KOPT-K1 (cell line): ENCODE data around the gene PABPN1L.
"Not testable (repeated sequence)": the region's sequence is repeated elsewhere in the genome, so short reads cannot be mapped to it uniquely, and the experiment has no call there.

ENCODE experiments used
- H3K27ac ChIP-seq: fragments of 200-600 bp; sonication (generic); 2 replicates; pipeline ENCODE4 v1.5.1; 2016; ENCODE audit warnings: antibody characterized with exemption, mild to moderate bottlenecking, low read depth, low read length; ENCODE audit not compliant: poor library complexity, severe bottlenecking
- H3K36me3 ChIP-seq: fragments of 200-600 bp; sonication (generic); 2 replicates; pipeline ENCODE4 v1.5.1; 2017; ENCODE audit warnings: antibody characterized with exemption, mild to moderate bottlenecking, low read length, moderate library complexity; ENCODE audit not compliant: insufficient read depth
- H3K9me3 ChIP-seq: fragments of 200-600 bp; sonication (generic); 2 replicates; pipeline ENCODE4 v1.5.1; 2017; ENCODE audit warnings: antibody characterized with exemption, low read length, mild to moderate bottlenecking; ENCODE audit not compliant: insufficient read depth, poor library complexity, severe bottlenecking

Gene PABPN1L

GRCh38 chr16:88827727-88828126 is 38.7 kb downstream of the PABPN1L start:
- no peak overlapping the region for H3K27ac ChIP-seq
- H3K9me3 ChIP-seq: no peaks in the 10 kb centered on the region
- H3K36me3 ChIP-seq: no peaks in the 10 kb centered on the region

DNA sequence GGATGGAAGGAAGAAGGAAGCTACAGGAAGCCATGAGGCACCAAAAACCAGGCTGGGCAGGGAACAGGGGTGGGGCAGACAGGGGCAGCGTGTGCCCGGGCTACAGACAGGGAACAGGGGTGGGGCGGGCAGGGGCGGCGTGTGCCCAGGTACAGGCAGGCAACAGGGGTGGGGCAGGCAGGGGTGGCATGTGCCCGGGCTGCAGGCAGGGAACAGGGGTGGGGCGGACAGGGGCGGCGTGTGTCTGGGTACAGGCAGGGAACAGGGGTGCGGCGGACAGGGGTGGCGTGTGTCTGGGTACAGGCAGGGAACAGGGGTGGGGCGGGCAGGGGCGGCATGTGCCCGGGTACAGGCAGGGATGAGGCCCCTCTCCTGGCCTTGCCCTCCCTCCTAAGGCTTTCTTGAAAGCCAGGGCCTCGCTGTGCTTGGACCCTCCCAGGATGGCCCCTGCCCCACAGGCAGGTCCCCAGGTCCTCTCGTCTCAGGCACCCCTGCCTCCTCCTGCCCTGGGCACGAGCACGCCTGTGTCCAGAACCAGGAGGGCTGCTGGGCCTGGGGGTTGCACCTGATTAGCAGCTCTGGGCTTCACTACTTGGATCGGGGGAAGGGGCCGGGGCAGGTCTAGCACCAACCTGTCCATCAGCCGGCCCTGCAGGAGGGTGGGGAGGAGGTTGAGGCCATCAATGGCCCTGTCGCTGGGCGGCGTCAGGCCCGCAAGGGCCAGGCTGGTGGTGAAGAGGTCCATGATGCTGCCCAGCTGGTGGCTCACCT is 40.2 kb downstream of the PABPN1L start:
- Histone ChIP-seq H3K27ac (no peak overlapping the region), H3K9me3 (no peaks in the 10 kb centered on the region), H3K36me3 (no peaks in the 10 kb centered on the region)

- H3K9me3 ChIP-seq: no peaks in the 10 kb centered on the region
- no peaks in the 10 kb centered on the region for H3K36me3 ChIP-seq
- no peak overlapping the region for H3K27ac ChIP-seq
These were observed 41.3 kb downstream of the PABPN1L start for GRCh38 chr16:88825146-88825545.

DNA sequence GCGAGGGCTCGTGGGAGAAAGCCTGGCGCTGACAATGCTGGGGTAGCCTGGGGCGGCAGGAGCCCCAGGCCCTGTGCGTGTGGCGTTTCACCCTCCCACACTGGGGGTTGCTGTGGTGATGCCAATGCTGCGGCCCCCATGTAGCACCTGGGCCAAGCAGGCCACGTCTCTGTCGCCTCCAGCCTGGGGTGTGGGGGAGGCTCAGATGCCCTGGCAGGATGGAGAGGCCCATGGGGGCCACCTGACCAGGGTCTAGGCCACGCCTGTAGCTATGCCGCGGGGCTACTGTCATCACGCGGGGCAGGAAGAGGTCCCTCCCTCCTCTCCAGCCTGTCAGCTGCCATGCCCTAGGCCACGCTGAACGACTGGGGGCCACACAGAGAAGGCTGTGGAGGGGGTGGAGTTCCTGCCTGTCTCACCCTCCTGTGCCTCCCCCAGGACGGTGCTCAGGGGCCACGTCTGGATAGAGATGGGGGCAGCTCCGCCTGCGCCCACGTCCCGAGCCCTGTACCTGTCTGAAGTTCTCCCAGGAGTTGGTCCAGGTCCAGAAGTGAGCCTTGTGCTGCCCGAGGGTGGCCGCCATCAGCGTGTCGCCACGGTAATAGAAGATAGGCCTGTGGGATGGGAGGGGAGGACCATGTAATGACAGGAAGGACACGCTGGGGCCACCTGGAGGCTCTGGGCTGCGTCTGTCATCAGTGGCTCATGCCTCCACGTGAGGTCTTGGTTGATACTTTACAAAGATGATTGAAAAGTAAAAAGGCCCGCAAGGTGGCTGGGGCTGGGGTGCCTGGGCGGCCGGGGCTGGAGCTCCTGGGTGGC is 42.0 kb downstream of the PABPN1L start:
- Histone ChIP-seq H3K9me3 (no peaks in the 10 kb centered on the region), H3K27ac (no peak overlapping the region), H3K36me3 (no peaks in the 10 kb centered on the region)

GRCh38 chr16:88823646-88824045 is 42.8 kb downstream of the PABPN1L start:
- H3K36me3 ChIP-seq, H3K9me3 ChIP-seq: not testable (repeated sequence)

DNA sequence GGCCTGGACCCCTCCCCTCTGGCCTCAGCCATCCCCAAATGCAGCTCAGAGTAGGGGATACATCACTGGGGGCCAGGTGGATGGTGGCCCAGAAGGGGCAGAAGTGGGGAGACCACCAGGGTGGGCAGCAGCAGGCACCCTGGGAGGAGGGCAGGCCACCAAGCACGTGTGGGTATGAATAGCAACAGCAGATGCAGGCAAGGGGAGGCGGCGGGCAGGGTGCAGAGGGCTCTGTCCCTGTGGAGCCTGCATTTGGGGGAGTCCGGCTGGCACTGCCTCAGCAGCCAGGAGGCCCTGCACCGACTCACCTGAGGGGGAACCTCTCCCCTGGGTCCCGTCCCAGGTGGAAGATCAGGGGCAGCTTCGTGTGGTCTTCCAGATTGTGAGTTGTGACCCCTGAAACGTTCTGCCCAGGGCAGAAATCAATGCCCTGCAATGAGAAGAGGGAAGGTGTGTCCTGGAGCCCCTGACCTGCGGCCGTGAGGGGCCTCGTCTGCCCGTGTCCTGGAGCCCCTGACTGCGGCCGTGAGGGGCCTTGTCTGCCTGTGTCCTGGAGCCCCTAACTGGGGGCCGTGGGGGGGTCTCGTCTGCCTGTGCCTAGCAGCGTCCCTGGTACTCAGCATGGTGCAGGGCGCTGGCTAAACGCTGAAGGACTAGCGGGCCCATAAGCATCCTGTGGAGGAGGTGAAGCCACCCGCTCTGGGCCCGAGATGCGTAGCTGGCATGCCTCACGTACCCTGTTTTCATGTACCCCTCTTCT is 44.0 kb downstream of the PABPN1L start:
- H3K36me3 ChIP-seq: no peaks in the 10 kb centered on the region
- no peak overlapping the region for H3K27ac ChIP-seq

More at GRCh38 chr16:88823646-88824045, 42.8 kb downstream of the PABPN1L start:
- H3K27ac ChIP-seq: not testable (repeated sequence)

GRCh38 chr16:88821168-88821850 is 45.2 kb downstream of the PABPN1L start:
- Histone ChIP-seq H3K36me3 (no peaks in the 10 kb centered on the region), H3K27ac (no peak overlapping the region), H3K9me3 (no peaks in the 10 kb centered on the region)

More for the DNA sequence above, 44.0 kb downstream of the PABPN1L start:
- no peaks in the 10 kb centered on the region for H3K9me3 ChIP-seq

DNA sequence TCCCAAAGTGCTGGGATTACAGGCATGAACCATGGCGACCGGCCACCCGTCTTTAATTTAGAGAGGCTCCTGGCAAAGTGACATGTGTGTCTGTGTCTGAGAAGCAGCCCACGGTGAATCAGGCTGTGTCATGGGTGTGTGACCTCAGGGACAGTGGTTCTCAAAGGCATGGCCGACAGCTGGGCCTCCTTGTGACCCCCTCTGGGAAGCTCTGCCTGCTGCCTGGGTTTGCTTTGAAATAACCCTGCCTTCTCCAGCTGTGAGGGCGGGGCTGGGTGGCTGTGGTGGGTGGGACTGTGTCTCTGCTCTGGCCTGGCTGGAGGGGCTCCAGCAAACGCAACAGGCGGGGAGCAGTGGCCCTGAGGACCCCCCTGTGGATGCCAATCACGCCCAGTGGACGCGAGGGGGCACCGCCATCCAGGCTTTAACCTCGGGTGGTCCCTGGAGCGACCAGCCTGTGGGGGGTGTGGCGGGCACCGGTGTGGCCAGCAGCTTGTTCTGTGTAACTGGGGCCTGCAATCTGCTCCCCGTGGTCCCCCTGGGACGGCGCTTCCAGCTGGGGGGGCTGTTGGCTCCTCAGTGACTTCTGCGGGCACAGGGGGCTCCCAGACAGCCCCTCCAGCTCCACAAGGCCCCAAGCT is 46.0 kb downstream of the PABPN1L start:
- Histone ChIP-seq H3K27ac (no peak overlapping the region), H3K9me3 (no peaks in the 10 kb centered on the region), H3K36me3 (no peaks in the 10 kb centered on the region)

DNA sequence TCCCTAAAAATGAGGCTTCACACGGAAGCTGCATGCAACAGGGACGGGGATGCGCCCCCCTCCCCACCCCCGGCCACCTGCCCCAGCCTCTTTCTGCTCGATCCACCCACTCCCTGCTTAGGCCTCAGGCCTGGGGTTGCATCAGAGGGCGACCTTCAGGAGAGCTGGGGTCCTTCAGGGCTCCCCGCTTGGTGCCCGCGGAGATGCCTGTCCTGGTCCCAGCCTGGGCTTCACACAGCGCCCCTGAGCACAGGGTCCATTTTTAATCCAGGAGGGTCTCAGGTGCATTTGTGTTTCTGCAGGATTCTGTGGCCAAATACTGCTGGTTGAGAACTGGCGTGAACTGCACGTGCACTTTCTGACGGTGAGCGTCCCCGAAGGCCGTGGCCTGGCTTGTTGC is 47.3 kb downstream of the PABPN1L start:
- Histone ChIP-seq H3K9me3 (no peaks in the 10 kb centered on the region), H3K27ac (no peak overlapping the region), H3K36me3 (no peaks in the 10 kb centered on the region)

- Histone ChIP-seq H3K36me3 (no peaks in the 10 kb centered on the region), H3K9me3 (no peaks in the 10 kb centered on the region), H3K27ac (no peak overlapping the region)
These were observed 47.9 kb downstream of the PABPN1L start for GRCh38 chr16:88818575-88818874.

GRCh38 chr16:88817785-88818574 is 48.5 kb downstream of the PABPN1L start:
- H3K36me3 ChIP-seq: no peaks in the 10 kb centered on the region
- H3K27ac ChIP-seq: no peak overlapping the region
- no peaks in the 10 kb centered on the region for H3K9me3 ChIP-seq

DNA sequence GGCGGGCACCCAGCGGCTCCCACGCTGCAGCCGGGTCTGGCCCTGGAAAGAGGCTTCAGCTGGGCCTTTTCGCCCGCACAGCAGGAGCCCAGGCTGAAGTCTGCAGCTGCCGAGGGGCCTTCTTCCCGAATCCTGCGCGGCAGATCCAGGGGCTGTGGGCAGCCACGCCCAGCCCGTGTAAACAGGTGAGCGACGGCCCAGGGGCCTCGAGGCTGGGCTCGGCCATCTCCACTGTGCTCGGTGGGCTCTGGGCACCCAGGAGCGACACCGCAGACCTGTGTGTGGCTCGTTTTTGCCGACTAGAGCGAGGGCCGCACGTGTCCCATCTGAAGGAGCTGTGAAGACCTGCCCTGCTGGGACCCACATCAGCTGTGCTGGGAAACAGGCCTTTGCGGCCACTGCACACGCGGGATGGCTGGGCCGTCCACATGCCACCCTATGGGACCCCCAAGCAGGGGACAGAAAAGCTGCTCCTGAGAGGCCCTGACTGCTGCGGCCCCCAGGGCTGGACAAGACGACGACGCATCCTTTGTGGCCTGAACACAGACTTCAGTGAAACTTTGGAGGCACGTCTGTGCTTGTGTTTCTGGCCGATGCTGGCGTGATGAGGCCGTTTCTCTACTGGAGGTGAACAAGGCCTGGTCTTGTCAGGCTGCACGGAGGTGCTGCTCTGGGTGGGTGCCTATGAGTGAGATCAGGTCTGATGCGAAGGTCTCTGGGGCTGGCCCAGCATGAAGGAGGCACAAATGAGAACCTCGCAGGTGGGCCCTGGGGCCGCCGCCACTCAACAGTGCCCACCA is 49.5 kb downstream of the PABPN1L start:
- no peak overlapping the region for H3K27ac ChIP-seq
- H3K9me3 ChIP-seq: no peaks in the 10 kb centered on the region

DNA sequence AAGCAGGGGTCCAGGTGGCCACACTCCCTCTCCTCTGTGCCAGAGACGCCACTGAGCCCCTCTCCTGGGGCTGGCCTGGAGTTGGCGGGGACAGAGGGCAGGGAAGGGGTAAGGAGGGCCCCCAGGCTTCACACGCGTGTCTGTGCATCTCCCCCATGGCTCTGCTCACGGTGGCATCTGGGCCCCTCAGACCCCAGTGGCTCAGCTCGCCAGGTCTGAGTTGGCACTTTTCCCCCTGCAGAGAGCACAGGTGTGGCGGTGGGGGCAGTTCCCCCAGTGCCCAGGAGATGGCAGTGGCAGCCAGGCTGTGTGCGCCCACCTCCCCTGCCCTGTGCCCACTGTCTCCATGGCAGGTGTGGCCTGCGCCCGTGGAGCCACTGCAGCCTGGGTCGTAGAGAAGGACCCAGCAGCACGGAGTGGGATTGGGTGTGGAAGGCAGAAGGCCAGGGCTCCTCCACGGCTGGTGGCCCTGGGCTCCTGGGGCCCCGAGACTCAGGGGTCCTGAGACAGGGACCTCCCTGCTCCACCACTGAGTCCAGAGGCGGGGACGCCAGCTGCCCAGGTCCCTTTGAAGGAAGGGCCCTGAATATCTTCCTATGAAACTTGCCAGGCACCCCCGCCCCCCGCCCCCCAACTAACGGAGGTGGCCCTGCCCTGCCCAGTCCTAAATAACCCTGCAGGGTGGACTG is 50.4 kb downstream of the PABPN1L start:
- H3K27ac ChIP-seq: no peak overlapping the region
- H3K9me3 ChIP-seq: no peaks in the 10 kb centered on the region
- H3K36me3 ChIP-seq: no peaks in the 10 kb centered on the region

More for the DNA sequence above, 49.5 kb downstream of the PABPN1L start:
- no peaks in the 10 kb centered on the region for H3K36me3 ChIP-seq
